ENCODE data around the gene NEAT1. TPM values are rescaled to one million over a fixed set of nuclear protein-coding genes. Genes with fewer than 3 reads are reported as not detected.

The NEAT1 gene
- total and polyA plus RNA-seq, 9 of the 15 experiments (the other 6 are each of a cell fraction or from before 2014, with no cell fraction given): 20.1 to 389 (median 62.8) TPM

- TF ChIP-seq HDAC8 (tag; IDR thresholded peaks at IDR 0.05) (no peak; the same call in 1 of the 2 replicates), CBFB (CRISPR knock-in tag; IDR thresholded peaks at IDR 0.05) (no peak), NR0B1 (IDR thresholded peaks at IDR 0.05; ENCODE audit: partially characterized antibody) (no peak), ZNF318 (IDR thresholded peaks at IDR 0.05; ENCODE audit: borderline replicate concordance in 1 of 2, low read depth in 1 of 2) (peak in 1 of 2 experiments; percentile 73; a peak in 2 of 4 replicates), TFE3 (CRISPR knock-in tag; IDR thresholded peaks at IDR 0.05) (no peak), ZMIZ1 (IDR thresholded peaks at IDR 0.05; ENCODE audit: low read depth in 2 of 2, low read length in 2 of 2) (no peak; a peak in 1 of 4 replicates), SRSF1 (IDR thresholded peaks at IDR 0.05; ENCODE audit: low read depth, low read length) (no peak), TSC22D4 (tag; IDR thresholded peaks at IDR 0.05) (no peak), RBM22 (IDR thresholded peaks at IDR 0.05; ENCODE audit: low read depth, low read length, poor library complexity, severe bottlenecking) (peak; percentile 91), EP300 (IDR thresholded peaks at IDR 0.05; ENCODE audit: low read length) (no peak)
Observed at GRCh38 chr11:65425971-65426838, 3.6 kb downstream of the NEAT1 start (continued).

Data from K562 (cell line).